ENCODE data around the gene CCDC91.
"Not testable (repeated sequence)": the region's sequence is repeated elsewhere in the genome, so short reads cannot be mapped to it uniquely, and the experiment has no call there.

CCDC91 gene

DNA sequence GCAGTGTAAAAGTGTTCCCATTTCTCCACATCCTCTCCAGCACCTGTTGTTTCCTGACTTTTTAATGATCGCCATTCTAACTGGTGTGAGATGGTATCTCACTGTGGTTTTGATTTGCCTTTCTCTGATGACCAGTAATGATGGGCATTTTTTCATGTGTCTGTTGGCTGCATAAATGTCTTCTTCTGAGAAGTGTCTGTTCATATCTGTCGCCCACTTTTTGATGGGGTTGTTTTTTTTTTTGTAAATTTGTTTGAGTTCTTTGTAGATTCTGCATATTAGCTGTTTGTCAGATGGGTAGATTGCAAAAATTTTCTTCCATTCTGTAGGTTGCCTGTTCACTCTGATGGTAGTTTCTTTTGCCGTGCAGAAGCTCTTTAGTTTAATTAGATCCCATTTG lies 140.0 kb downstream of the CCDC91 start:
- DNase-seq; in situ Hi-C loops (cut with MboI; ENCODE audit: low pct_unique_long_range_greater_than_20kb, low sequenced_read_pairs): not testable (repeated sequence)

DNA sequence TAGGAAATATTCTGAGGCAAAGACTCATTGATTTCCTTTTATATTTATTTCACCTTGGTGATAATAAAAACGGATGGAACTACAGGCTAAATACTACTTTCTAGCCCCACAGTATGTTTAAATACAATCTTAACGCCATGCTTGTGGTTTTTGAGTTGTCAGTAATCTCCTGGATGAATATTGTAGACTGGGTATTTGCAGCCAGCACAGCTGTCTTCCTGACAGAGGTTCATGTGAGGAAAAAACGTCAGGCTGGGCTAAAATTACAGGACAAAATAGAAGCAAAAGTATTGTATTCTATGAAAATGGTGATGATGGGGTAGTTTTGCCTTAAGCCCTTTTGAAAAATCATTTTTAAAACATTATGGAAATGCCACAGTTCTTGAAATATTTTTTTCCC lies 140.9 kb downstream of the CCDC91 start:
- in situ Hi-C loops (cut with MboI; ENCODE audit: low pct_unique_long_range_greater_than_20kb, low sequenced_read_pairs), result no loop called here
- no peak for DNase-seq

DNA sequence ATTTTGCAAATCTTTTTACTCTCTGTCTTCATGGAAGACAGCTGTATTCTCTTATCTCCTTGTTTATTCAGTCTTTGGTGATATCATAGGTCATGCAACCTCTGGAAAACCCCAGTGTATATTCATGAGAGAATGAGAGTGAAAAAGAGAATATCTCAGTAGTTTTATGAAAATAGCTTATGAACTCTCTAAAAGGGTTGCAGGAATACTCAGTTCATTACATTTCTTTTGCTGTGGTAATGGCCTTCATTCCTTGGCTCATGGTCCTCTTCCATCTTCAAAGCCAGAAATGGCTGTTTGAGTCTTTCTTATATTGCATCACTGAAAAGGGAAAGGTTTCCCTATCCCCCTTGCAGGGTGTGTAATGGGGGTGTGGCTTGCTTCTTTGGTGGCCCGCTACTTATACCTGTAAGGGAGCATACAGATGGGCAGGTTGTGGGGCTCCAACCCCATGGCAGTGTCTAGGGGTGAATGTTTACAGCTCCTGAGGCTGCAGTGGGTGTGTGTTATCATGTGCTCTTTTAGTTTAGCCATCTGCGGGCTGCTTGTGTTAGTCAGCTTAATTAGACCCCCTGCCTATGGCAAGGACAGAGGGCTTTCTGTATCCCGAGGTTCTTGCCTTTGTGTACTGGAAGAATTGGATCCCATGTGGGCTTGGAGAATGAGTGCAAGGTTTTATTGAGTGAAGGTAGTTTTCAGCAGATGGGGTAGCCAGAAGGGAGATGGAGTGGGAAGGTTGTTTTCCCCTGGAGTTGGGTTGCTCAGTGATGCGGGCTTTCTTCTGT lies 150.2 kb downstream of the CCDC91 start:
- no peak for DNase-seq
- in situ Hi-C loops (cut with MboI; ENCODE audit: low pct_unique_long_range_greater_than_20kb, low sequenced_read_pairs), result no loop called here

DNA sequence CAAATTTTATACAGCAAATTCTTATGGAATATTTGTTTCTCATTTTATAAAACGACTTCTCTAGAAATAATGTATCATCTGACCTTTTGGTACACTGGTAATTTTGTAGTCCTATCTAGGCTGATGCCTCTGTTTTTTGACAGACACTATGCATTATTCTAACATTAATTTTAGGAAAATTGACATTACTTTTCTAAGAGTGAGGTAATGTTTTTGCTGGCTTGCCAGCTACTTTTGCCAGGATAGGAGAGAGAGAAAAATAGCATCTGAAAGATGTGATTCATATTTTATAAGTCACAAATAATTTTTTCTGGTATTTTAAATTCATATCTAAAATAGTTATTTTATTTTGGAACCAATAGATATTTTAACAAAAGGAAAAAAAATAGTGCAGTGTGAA lies 153.5 kb downstream of the CCDC91 start:
- DNase-seq, result no peak
- in situ Hi-C loops (cut with MboI; ENCODE audit: low pct_unique_long_range_greater_than_20kb, low sequenced_read_pairs), result no loop called here

DNA sequence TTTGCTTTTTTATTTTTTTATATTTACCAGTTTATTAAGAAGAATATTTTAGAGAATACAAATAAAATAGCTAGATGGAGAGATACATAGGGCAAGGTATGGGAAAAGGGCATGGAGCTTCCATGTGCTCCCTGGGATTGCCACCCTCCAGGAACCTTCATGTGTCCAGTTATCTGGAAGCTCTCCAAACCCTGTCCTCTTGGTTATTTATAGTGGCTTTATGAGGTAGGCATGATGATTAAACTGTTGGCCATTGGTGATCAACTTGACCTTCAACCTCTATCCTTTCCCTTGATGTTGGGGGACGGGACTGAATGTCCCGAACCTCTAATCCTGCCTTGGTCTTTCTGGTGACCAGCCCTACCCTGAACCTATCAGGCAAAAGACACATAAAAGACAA lies 156.3 kb downstream of the CCDC91 start:
- DNase-seq, result no peak
- in situ Hi-C loops (cut with MboI; ENCODE audit: low pct_unique_long_range_greater_than_20kb, low sequenced_read_pairs), result no loop called here

DNA sequence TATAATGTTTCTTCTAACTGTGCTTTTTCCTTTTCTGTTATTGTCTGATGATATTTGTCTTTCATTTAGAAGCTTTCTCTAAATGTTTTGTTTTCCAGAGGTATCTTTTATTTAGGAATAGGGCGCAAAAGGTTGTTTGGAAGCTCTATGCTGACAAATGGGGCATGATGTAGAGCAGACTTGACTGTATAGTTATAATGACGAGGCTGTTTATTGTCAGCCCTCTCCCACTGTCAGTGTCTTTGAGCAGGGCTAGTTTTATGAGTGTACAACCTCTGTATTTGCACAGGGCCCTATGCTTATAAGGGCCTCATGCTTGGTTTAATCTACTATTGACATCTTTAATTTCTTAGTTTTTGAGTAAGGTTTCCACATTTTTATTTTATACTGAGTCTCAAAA lies 158.9 kb downstream of the CCDC91 start:
- no peak for DNase-seq
- in situ Hi-C loops (cut with MboI; ENCODE audit: low pct_unique_long_range_greater_than_20kb, low sequenced_read_pairs), result no loop called here

DNA sequence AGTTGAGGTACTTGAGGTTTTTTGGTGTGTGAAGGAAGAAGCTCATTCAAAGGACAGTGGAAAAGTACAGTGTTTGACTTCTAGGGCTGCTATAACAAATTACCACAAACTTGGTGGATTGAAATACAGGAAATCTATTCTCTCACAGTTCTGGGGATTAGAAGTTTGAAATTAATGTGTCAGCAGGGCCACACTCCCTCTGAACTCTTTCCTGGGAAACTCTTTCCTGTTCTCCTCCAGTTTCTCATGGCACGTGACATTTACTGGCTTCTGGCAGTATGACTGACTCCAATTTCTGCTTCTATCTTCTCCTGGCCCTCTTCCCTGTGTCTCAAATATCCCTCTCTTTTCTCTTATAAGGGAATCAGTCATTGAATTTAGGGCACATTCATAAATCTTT lies 160.2 kb downstream of the CCDC91 start:
- DNase-seq, result no peak
- in situ Hi-C loops (cut with MboI; ENCODE audit: low pct_unique_long_range_greater_than_20kb, low sequenced_read_pairs), result no loop called here

DNA sequence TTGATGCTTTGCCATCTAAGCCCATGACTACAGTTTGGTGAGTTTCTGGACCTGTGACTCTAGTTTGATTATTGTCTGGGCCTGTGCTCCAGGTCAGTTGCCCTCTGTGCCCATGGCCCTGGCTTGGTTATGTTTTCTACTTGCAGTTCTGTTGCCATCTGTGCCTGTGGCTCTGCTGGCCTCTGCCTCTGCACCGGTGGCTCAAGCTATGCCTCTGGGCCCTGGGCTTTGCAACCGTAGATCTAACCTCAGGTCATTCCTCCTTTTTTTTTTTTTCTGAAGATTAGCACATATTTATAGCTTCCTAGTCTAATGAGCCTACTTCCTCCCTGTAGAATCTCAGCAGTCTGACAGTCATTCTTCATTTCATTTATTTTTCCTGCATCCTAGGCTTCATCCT lies 161.2 kb downstream of the CCDC91 start:
- in situ Hi-C loops (cut with MboI; ENCODE audit: low pct_unique_long_range_greater_than_20kb, low sequenced_read_pairs), result no loop called here
- DNase-seq, result no peak

DNA sequence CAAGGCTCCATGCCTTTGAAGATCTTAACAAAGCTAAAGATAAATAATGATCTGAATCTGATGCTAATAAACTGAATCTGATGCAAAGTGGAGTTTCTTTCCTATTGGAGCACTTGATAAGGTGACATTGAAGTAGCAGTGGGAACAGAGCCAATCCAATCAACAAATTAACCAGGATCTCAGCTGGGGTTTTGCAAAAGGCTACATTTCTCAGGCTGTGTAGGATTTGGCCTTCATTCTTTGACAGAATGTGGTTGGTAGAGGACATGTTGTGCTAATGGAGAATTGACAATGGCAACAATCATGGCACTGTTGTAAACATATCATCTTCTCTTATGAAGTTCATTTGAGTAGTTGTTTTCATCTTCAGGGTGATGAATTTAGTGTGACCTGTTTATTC lies 164.9 kb downstream of the CCDC91 start:
- in situ Hi-C loops (cut with MboI; ENCODE audit: low pct_unique_long_range_greater_than_20kb, low sequenced_read_pairs), result no loop called here
- DNase-seq, result no peak

DNA sequence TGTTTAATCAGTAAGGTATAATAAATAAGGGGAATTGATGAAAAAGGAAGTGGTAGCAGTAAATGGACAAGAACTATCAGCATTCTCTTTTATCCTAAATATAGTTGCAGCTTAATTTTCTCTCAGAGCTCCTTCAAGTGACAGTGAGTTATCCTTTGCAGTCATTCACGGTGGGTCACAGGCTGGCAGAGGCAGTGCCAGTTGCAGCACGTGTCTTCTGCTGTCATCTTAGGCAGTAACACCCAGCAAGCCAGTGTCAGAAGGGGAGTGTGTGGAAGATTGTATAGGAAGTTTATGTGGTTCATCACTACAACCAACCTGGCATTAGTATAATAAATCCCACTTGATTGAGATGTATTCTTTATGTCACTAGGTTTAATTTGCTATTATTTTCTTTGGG lies 170.0 kb downstream of the CCDC91 start:
- in situ Hi-C loops (cut with MboI; ENCODE audit: low pct_unique_long_range_greater_than_20kb, low sequenced_read_pairs), result no loop called here
- DNase-seq, result no peak

DNA sequence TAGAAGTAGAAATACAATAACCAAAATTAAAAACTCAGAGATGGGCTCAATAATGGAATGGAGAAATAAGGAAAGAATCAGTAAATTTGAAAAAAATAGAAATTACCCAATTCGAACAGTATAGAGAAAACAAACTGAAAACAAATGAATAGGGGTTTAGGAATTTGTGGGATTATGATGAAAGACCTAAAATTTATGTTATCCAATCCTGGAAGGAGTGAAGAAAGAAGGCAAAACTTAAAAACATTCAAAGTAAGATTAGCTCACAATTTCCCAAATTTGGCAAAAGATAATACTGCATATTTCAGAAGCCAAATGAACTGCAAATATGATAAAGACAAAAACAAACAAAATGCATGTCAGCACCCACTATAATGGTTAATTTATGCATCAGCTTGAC lies 177.1 kb downstream of the CCDC91 start:
- in situ Hi-C loops (cut with MboI; ENCODE audit: low pct_unique_long_range_greater_than_20kb, low sequenced_read_pairs), result no loop called here
- DNase-seq, result no peak

DNA sequence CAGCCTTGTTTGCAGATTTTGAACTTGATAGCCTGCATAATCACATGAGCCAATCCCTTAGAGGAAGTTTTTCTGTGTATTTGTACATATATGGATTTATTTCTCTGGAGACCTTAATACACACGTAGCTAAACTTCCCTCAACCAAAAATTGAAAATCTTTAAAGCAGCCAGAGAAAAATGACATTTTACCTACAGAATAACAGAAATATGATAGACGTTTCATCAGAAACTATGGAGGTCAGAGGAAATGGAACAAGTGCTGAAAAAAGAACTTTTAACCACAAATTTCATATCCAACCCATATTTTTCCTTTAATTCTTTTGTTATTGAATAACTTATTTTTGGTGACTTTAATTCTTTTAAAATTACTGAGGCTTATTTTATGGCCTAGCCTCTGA lies 177.7 kb downstream of the CCDC91 start:
- DNase-seq, result no peak
- in situ Hi-C loops (cut with MboI; ENCODE audit: low pct_unique_long_range_greater_than_20kb, low sequenced_read_pairs), result no loop called here

DNA sequence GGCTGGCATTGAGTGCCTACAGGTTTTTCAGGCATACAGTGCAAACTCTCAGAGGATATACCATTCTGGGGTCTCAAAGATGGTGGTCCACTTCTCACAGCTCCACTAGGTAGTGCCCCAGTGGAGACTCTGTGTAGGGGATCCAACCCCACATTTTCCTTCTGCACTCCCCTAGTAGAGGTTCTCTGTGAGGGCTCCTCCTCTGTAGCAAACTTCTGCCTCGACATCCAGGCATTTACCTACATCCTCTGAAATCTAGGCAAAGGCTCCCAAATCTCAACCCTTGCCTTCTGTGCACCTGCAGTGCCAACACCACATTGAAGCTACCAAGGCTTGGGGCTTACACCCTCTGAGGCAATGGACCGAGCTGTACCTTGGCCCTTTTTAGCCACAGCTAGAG lies 179.2 kb downstream of the CCDC91 start:
- DNase-seq, result no peak
- in situ Hi-C loops (cut with MboI; ENCODE audit: low pct_unique_long_range_greater_than_20kb, low sequenced_read_pairs), result no loop called here

DNA sequence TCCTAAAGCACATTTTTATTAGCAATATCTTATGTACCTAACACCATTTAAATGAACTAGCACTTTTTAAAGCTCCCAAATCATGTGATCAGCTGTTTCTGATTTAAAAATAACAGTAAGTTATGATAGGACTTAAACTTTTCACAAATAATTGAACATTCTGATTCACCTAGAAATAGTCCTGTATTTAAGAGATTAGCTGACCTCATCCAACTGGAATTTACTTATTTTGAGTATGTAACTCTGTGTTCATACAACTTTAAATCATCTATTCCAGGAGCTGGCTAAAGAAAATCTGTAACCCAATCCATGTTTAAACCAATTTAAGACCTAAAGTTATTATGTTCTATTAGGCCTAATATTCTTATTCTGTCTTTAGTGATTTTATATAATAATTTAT lies 184.3 kb downstream of the CCDC91 start:
- DNase-seq, result no peak
- in situ Hi-C loops (cut with MboI; ENCODE audit: low pct_unique_long_range_greater_than_20kb, low sequenced_read_pairs), result no loop called here

DNA sequence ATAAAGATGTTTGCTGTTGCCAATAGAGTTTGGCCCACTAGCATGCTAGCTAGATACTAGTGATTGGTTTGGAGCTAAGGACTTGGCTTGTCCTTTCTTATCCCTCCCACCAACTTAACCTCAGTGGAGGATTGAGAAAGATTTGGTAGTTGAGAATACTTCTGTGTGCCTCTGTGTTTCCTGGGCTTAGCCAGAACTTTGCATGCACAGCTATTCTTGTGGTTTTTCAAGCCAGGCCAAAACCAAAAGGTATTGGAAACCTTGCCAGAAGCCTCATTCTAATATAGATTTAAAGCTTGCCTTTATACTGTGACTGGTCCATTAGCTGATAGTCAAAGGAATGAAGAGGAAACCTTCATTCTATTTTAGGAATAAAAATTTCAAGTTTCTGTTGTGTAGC lies 188.5 kb downstream of the CCDC91 start:
- in situ Hi-C loops (cut with MboI; ENCODE audit: low pct_unique_long_range_greater_than_20kb, low sequenced_read_pairs), result no loop called here

DNA sequence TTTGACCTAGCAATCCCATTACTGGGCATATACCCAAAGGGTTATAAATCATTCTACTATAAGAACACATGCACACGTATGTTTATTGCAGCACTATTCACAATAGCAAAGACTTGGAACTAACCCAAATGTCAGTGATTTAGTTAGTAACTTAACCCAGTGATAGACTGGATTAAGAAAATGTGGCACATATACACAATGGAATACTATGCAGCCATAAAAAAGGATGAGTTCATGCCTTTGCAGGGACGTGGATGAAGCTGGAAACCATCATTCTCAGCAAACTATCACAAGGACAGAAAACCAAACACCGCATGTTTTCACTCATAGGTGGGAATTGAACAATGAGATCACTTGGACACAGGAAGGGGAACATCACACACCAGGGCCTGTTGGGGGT lies 189.5 kb downstream of the CCDC91 start:
- DNase-seq; in situ Hi-C loops (cut with MboI; ENCODE audit: low pct_unique_long_range_greater_than_20kb, low sequenced_read_pairs): not testable (repeated sequence)

More for the DNA sequence above, 188.5 kb downstream of the CCDC91 start:
- peak; percentile 12 for DNase-seq

DNA sequence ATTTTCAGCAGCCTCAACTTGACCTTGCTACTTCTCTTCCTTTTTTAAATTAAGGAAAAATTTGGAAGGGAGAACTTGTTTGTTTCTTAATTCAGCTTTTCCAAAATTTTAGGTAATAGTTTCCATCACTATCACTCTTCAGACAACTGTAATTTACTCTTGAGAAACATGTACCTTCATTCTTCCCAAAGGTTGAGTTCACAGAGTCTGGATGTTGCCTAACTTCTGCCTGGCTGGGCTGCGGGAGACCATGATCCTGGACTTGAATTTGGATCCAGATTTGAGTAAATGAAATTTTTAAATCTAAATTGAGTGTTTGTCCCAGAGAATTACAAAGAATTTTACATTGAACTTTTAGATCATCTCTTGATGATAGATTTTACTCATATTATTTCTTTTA lies 193.1 kb downstream of the CCDC91 start:
- no peak for DNase-seq
- in situ Hi-C loops (cut with MboI; ENCODE audit: low pct_unique_long_range_greater_than_20kb, low sequenced_read_pairs), result no loop called here

DNA sequence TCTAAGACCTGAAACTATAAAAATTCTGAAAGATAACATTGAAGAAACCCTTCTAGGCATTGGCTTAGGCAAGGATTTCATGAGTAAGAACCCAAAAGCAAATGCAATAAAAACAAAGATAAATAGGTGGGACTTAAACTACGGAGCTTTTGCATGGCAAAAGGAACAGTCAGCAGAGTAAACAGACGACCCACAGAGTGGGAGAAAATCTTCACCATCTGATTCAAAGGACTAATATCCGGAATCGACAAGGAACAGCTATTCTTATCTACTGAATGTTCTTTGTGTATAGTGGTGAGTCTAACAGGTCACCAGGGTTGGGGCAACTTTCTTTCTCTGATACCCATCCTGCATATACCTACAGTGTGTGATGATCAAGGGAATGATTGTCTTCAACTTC lies 198.6 kb downstream of the CCDC91 start:
- no peak for DNase-seq
- in situ Hi-C loops (cut with MboI; ENCODE audit: low pct_unique_long_range_greater_than_20kb, low sequenced_read_pairs), result no loop called here

DNA sequence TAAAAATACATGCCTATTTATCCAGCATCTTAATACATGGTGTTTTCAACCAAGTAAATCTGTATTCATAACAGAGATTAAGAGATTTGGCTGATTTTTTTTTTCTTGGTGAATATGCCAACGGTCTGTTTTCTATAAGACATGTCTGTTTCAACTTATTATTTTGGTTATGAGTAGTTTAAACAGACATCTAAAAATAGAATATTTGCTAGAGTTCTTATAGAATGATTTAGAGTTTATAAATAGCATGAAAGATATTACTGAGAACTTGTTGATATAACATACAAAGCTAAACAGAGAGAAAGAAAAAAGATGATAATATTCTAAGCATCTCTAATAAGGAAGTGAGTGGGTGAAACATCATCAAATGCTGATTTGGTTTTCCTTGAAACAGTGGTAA lies 199.9 kb downstream of the CCDC91 start:
- no peak for DNase-seq
- in situ Hi-C loops (cut with MboI; ENCODE audit: low pct_unique_long_range_greater_than_20kb, low sequenced_read_pairs), result no loop called here

DNA sequence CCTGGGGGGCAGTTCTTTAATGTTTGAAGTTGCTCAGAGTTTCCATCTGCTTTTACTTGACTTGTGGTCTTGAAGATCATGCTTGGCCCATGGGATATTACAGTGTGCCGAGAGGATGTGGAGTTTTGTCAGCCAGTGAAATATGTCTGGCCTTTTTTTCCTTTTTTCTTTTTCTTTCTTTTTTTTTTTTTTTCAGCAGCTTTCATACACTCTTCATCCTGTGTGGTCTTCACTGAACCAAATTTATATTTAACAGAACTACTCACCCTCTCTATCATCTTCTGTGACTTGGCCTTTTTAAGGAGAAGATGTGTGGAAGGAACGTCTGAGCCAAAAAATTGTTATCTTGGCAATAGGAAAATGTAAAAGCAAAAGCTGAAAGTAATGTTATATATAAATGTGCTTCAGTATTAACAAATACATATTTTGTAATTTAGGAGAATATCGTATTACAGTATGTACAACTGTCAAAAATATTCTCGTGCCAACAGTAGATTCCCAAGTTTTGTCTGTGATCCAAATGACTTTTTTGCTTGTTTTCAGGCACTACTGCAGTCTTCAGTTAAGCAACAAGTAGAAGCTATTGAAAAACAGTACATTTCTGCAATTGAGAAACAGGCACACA lies 200.6 kb downstream of the CCDC91 start:
- DNase-seq, result no peak
- in situ Hi-C loops (cut with MboI; ENCODE audit: low pct_unique_long_range_greater_than_20kb, low sequenced_read_pairs), result no loop called here

DNA sequence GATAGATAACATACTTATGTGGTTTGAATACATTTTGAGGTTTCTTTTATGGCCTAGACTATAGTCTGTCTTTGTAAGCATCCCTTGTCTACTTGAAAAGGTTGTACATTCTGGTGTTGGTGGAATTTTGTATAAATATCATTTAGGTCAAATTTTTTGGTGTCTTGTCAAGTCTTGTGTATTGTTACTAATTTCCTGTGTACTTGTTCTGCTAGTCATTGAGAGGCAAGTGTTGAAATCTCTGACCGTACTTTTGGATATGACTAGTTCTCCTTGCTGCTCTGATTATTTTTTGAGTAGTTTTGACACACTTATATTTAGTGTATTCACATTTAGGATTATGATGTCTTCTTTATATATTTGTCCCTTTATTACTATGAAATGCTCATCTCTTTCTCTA lies 219.6 kb downstream of the CCDC91 start:
- in situ Hi-C loops (cut with MboI; ENCODE audit: low pct_unique_long_range_greater_than_20kb, low sequenced_read_pairs), result no loop called here

More for the DNA sequence above, 219.6 kb downstream of the CCDC91 start:
- DNase-seq, result no peak

All from KBM-7 (cell line).